GM12878 (cell line): ENCODE measurements around the gene PLXNA4.

Experiments used
- BHLHE40 ChIP-seq, 2 experiments: fragments of 450-650 bp in 1 of 2; IDR thresholded peaks; 2 replicates each; pipeline ENCODE4 v1.6.1; 2011 to 2017; ENCODE audit warnings: low read depth in 2 of 2, borderline replicate concordance in 1 of 2, improper control_type of control experiment in 1 of 2, low read length in 1 of 2, mild to moderate bottlenecking in 1 of 2
- BRCA1 ChIP-seq: IDR thresholded peaks from 2 replicates; pipeline ENCODE4 v1.6.1; 2011; ENCODE audit warnings: low read depth, low read length, improper control_type of control experiment
- CTCF ChIP-seq, 3 experiments: IDR thresholded peaks in 2 of 3; conservative IDR thresholded peaks in 1 of 3; 2 replicates each; pipeline ENCODE4 v1.5.1; 2011; ENCODE audit warnings: low read depth in 3 of 3, low read length in 3 of 3, mild to moderate bottlenecking in 3 of 3, control low read depth in 2 of 3, moderate library complexity in 2 of 3, inconsistent platforms in 1 of 3, mixed read lengths in 1 of 3; ENCODE audit not compliant: control insufficient read depth in 2 of 3, insufficient read depth in 1 of 3; ENCODE audit errors: extremely low read depth in 1 of 3
- GABPA ChIP-seq: IDR thresholded peaks from 2 replicates; pipeline ENCODE4 v1.6.1; 2014; ENCODE audit warnings: antibody characterized with exemption, low read depth, mild to moderate bottlenecking, inconsistent platforms
- HDGF ChIP-seq: fragments of 450-650 bp; IDR thresholded peaks from 2 replicates; pipeline ENCODE4 v1.6.1; 2016; ENCODE audit warnings: antibody characterized with exemption
- MYC ChIP-seq: IDR thresholded peaks from 2 replicates; pipeline ENCODE4 v1.6.1; 2011; ENCODE audit warnings: mild to moderate bottlenecking, low read length, moderate library complexity, inconsistent platforms; ENCODE audit not compliant: insufficient read depth, insufficient replicate concordance, insufficient read length, severe bottlenecking
- NR2C2 ChIP-seq: IDR thresholded peaks from 2 replicates; pipeline ENCODE4 v1.6.1; 2011; ENCODE audit warnings: borderline replicate concordance, low read depth; ENCODE audit not compliant: control insufficient read depth, insufficient read length
- RAD21 ChIP-seq: IDR thresholded peaks from 2 replicates; pipeline ENCODE4 v1.6.1; 2011; ENCODE audit warnings: mild to moderate bottlenecking, low read depth, low read length, moderate library complexity; ENCODE audit not compliant: insufficient read depth
- REST ChIP-seq: IDR thresholded peaks from 2 replicates; pipeline ENCODE4 v1.6.1; 2012; ENCODE audit warnings: mild to moderate bottlenecking, low read depth, low read length
- SIN3A ChIP-seq: IDR thresholded peaks from 2 replicates; pipeline ENCODE4 v1.6.1; 2012; ENCODE audit warnings: low read depth, low read length, improper control_type of control experiment
- YY1 ChIP-seq: IDR thresholded peaks from 2 replicates; pipeline ENCODE4 v1.6.1; 2011; ENCODE audit warnings: low read depth, mild to moderate bottlenecking, low read length

DNA sequence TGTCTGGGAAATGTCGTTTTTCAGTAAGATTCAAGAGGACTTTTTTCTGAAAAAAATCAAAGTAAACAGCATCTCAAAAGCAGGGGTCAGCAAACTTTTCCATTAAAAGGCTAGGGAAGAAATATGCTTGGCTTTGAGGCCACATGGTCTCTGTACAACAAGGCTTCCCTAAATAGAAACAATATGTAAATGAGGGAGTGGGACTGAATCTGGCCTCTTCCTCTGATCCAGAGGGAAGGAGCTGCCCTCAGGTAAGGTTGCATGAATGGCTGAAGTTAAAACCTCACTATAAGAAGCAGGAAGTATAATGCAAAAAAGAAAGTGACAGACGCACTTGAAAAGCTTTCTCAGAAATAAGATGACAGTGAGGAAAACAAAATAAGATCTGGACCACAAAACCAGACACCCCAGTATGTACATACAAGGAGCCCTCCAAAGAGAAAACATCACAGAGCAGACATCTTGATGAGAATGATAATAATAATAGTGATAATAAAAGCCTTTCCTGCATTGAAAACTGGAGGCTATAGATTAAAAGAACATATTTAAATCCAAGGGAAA lies 115.2 kb downstream of the PLXNA4 start:
- TF ChIP-seq MYC (no peak), RAD21 (no peak), YY1 (no peak), GABPA (no peak), NR2C2 (no peak), HDGF (no peak), SIN3A (no peak), BHLHE40 (IDR thresholded peaks at IDR 0.05; ENCODE audit: borderline replicate concordance in 1 of 2, low read depth in 2 of 2, low read length in 1 of 2) (no peak), CTCF (IDR thresholded peaks at IDR 0.05 in 2 of 3, conservative IDR thresholded peaks at IDR 0.05 in 1 of 3; ENCODE audit: control insufficient read depth in 2 of 3, extremely low read depth in 1 of 3, insufficient read depth in 1 of 3, low read depth in 3 of 3, low read length in 3 of 3) (no peak), REST (no peak), BRCA1 (no peak)
